HG02623 (cell line): Measurements from ENCODE around the gene COL23A1.

Source experiments
- ATAC-seq: cut with Tn5 transposase; IDR thresholded peaks from one replicate; pipeline ENCODE4 v1.9.1; 2021; ENCODE audit warnings: moderate library complexity; ENCODE audit not compliant: unreplicated experiment

Gene COL23A1

GRCh38 chr5:178426326-178427130, 163.7 kb downstream of the COL23A1 start:
- no peak for ATAC-seq

DNA sequence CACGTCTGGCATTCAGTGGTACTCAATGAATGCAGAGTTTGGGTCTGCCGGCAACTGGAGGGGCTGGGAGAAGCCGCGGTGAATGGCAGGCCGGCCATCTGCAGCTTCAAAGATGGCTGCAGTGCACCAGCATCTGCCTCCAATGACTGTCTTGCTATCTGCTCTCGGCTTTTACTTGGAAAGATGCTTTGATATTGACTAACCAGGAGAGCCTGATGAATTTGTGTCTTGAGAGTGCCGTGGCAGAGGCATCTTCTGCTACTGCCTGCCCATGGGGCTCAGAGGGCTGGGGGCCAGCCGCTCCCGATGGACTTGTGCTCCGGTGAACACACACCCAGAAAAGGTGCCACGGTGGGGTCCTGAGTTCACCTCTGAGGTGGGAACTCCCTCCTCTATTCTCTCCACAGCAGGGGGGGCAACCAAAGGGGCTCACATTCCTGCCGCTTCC, 164.5 kb downstream of the COL23A1 start:
- ATAC-seq: no peak

- ATAC-seq: no peak
These were observed 165.4 kb downstream of the COL23A1 start for GRCh38 chr5:178424810-178425177.

- ATAC-seq: no peak
These were observed 166.0 kb downstream of the COL23A1 start for GRCh38 chr5:178423901-178424809.

GRCh38 chr5:178423431-178423830, 166.8 kb downstream of the COL23A1 start:
- ATAC-seq: no peak

DNA sequence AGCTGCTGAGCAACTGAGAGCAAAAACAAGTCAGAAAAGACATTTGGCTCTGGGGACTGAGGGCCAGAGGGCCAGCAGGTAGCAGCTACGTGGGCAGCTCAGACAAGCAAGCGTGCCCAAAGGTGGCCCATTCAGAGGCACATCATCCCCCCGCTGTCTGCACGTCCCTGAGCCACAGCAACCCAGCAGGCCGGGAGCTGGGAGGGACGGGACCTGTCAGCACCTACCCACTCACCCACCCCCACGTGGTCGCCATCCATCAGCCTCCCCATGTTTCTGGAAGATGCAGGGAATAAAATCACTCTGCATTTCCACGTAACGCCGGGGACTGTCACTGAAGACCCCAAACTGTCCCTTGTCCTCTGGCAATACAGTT, 167.8 kb downstream of the COL23A1 start:
- no peak for ATAC-seq

GRCh38 chr5:178421699-178422399, 168.3 kb downstream of the COL23A1 start:
- no peak for ATAC-seq

DNA sequence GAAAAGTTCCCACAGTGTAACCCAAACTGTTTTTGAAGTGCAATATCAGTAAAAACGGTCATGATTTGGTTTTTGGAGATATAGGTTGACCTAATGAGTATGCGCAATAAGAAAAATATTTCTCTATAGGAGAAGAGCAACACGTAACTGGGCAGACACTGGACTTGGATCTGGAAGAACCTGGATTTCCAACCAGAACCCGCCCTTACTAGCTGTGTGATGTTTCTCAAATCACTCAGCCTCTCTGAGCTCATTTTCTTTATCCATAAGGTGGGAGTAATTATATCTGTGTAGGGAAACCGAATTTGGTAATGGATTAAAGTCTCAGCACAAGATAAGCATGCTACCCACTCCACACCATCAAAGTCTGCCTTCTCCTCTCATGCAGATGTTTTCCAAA, 169.1 kb downstream of the COL23A1 start:
- ATAC-seq: no peak

GRCh38 chr5:178420354-178420781, 169.8 kb downstream of the COL23A1 start:
- ATAC-seq: no peak

DNA sequence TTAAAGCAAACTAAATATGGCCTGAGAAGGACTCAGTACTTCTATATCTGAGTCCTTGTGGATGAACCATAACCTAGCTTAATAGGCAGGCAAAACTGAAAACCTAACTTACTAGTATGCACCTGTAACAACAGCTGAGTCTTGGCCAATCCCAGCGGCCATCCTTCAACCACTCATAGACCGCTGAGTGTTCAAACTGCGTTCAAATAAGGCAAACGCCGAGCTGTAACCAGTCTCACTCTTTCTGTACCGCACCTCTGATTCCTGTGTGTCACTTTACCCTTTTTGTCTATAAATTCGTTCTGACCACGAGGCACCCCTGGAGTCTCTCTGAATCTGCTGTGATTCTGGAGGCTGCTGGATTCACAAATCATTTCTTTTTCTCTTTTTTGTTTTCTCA, 170.5 kb downstream of the COL23A1 start:
- no peak for ATAC-seq

- no peak for ATAC-seq
These were observed 171.0 kb downstream of the COL23A1 start for GRCh38 chr5:178419196-178419595.

DNA sequence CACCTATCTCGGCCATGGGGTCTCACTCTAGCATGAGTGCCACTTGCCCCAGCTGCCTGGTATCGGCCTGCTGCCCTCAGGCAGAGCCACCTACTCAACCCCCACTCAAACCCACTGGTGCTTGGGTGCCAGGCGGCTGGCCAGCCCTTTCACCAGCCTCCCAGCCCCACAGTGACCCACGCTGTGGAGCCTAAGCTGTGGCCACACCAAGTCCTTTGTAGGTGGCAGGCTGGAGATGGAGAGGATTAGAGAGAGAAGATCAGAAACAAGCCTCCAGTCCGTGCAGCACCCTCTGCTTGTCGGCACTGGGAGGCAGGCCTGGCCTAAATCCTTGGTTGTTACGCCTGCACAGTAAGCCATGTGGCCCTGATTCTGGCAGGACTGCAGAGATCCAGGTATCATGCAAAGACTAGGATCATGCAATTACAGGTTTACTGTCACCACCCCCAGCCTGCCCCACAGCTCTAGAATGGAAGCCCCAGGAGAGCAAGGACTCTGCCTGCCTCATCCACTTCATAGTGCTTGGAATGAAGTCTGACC, 171.7 kb downstream of the COL23A1 start:
- no peak for ATAC-seq

DNA sequence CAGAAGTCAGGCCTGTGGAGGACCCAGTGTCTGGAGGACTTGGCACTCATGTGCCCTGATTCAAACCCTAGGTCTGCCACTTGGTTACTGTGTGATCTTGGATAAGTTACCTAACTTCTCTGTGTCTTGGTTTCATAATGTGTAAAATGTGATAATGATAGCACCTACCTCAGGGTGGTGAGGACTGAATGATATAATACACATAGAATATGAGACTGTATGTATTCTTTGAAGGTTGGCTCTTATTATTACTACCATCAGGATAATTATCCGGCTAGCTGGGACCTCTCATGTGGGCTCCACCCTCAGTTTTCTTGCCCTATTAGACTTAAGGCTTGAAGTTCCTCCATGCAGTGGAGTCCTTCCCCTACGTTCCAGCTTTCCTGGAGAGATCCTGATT, 172.2 kb downstream of the COL23A1 start:
- no peak for ATAC-seq

DNA sequence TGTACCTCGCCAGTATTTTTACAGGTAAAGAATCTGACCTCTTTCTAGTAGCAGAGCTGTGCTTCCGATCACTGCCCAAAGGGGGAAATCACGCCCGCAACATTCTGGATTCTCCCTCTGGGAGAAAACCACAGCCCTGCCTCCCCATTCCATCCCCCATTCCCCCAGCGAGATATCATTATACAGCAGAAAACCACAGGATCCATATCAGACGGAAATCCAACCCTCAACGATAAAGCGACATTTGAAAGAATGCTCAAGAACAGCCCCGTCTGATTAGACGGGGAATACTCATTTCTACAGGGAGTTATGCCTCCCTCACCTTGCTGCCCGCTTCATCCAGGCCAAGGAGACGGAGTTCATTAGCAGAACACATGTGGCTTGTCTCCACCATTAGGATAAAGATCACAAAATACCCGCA, 172.8 kb downstream of the COL23A1 start:
- ATAC-seq: no peak

- no peak for ATAC-seq
These were observed 173.3 kb downstream of the COL23A1 start for GRCh38 chr5:178416919-178417318.

DNA sequence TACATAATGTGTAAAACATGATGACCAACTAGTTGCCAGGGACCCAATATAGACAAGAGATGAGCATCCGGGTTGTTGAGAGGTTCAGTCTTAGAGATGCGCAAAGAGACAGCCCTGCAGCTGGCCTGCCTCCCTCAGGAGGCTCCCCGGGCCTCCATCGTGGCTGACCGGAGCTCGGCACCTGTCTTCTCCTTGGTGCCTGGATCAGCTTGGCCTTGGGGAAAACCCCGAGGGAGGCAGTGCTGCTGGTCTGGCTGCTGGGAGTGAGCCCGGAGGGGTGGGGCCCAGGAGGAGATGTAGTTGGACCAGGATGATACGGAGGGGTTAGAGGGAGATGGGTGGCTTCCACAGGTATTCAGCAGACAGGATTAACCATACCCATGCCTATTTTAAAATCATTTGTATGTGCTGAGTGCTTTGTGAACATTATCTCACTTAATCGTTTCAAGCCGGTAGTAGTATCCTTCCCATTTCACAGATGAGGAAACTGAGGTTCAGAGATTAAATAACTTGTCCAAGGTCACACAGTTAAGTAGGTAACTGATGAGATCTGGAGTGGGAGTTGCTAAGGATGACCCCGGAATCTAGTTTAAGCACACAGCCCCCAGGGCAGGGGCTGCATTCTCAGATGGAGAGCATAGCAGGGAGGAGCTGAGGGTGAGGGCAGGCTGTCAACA, 173.8 kb downstream of the COL23A1 start:
- ATAC-seq: no peak

DNA sequence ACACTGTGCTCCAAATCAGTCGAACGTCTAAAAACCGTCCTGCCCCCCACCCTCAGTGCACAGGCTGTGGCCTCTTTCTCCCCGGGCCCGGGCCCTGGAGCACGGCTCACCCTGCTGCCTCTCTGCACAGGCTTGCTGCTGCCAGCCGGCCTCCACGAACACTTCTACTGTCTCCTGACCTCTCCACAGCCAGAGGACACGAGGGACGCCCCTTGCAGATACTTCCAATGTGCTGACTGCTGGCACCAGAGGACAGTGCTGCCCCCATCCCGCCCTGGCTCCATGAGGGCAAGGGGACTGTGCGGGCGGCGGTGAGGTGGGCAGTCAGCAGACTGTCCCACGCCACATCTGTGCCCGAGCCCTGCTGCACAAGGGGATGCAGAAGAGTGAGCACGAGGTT, 174.8 kb downstream of the COL23A1 start:
- ATAC-seq: no peak

GRCh38 chr5:178413988-178414387, 176.2 kb downstream of the COL23A1 start:
- ATAC-seq: no peak

GRCh38 chr5:178411083-178411482, 179.1 kb downstream of the COL23A1 start:
- ATAC-seq: no peak

DNA sequence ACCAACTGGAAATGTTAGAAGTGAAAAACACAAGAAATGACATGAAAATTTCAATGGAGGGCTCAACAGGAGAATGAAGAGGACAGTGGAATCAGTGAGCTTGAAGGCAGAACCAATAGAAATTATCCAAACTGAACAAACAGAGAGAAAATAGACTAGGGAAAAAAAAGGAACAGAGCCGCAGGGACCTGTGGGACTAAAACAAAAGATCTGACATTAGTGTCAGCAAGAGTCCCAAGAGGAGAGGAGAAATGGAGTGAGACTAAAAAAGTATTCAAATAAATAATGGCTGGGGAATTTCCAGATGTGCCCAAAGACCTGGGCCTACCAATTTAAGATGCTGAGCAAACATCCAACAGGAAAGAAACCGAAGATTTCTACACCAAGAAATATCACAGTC, 182.5 kb downstream of the COL23A1 start:
- ATAC-seq: no peak

DNA sequence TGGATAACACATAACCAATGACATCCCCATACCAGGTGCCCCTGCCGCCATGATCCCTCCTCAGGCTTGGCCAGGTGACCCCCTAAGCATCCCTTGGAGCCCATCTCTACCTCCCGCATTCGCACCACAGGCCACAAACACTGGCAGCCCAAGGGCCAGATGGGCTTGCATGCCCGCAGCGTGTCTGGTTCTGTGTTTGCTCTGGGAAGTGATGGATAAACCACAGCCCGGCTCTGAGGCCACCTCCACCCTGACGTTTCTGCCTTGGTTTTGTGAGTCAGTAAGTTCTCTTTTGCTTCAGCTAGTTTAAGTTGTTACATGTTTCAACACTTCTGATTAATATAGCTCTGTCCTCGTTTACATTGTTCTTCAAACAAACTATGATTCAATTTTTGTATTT, 185.2 kb downstream of the COL23A1 start:
- ATAC-seq: no peak
